Articular chondrocyte of knee joint (primary cell): Measurements from ENCODE around the gene KCTD21. TPM values are rescaled to one million over a fixed set of nuclear protein-coding genes. Genes with fewer than 3 reads are reported as not detected.

Source experiments
- small RNA-seq: library from RNA; depleted of rRNA; stranded (forward); fragments of <200 nt; gene quantifications from one replicate; pipeline ENCODE3, GENCODE V24; 2012
- total RNA-seq: library from RNA; depleted of rRNA; stranded (reverse); fragments of >200 nt; gene quantifications from 2 replicates; pipeline ENCODE4 v1.2.3, GENCODE V29; 2012

The KCTD21 gene, protein sequence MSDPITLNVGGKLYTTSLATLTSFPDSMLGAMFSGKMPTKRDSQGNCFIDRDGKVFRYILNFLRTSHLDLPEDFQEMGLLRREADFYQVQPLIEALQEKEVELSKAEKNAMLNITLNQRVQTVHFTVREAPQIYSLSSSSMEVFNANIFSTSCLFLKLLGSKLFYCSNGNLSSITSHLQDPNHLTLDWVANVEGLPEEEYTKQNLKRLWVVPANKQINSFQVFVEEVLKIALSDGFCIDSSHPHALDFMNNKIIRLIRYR
- total RNA-seq, result 10.6 and 13.8 TPM in 2 replicates

DNA sequence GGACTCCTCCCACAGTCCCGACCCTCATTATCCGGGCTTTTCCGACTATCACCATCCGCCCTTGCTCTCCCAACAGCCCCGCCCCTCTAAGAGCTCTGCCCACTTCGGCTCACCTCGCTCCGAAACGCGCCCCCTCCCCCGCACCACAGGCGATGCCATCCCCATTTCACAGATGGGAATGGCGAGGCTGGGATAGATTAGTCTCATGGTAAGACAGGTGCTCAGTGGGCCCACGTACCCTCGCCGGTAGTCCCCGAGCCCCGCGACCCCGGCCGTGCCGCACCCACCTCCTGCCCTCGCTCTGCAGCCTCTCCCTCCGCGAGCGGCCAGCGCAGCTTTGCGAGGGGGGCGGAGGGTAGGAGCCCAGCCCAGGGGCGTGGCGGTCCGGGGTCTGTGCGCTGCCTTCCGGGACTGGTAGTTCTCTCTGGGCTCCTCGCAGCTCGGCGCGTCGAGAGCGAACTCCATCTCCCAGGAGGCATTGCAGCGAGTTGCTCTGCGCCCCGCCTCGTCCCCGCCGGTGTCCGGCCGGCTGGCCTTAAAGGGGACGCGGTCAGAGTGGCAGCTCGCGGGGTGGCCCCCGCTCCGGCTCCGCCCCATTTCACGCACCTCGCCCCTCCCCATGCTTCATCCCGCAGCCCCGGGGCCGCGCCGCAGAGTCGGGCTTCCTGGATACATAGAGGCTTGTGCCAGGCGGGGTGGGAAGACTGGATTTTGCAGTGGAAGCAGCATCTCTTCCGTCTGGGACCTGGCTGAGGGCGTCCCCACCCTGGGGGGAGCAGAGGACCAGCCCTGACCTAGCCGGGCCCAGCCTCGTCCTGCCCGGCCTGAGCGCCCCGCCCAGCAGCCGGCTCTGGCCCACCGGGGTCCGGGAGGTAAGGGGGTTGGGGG, at the start of gene KCTD21, which contains the start of gene USP35:
KCTD21 (minus strand) TSS at position 341 of the 888 bp plus-strand sequence. CDS start 14,072 bp downstream, outside the sequence.
USP35 (plus strand) TSS at position 634 of the 888 bp plus-strand sequence. CDS start 7,327 bp downstream, outside the sequence.

DNA sequence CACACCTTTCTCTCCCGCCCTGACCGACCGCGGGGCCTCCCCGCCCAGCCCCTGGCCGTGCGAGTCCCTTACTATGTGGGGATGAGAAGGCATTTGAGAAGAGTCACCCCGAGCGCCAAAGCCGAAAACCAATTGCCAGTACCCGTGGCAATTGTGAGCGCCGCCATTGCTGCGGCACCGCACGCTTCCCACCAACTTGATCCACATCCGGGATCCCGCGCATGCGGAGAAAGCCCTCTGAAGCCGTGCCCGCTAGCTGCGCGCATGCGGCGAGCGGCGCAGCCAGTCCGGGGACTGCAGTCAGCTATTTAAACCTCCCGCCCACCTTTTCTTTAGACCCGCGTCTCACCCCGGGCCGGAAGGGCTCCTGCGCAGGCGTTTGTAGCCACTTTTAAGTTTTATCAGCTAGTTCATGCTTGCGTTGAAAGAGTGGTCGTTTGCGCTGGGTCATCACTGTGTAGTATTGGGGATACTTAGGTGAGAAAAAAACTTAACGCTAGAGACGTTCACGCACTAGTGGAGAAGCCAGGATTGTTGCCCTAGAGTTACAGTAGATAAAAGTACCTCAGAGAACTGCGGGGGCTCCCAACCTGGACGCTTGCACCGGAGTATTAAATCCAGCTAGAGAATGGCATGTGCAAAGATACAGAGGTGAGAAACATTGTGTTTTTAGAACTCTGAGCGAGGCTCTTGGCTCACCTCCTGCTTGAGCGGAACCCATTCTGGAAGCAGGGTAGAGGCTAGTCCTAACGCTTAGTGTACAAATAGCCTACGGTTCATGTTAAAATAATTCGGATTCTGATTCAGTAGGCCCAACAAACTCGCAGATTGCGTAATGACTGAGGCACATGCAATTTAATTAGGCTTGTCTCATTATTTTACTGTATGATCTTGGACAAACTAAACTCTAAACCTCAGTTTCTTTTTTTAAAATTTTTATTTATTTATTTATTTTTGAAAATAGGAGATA, 48.7 kb downstream of the KCTD21 start, which contains the start of gene ALG8:
ALG8 (minus strand) TSS at position 205 of the 970 bp plus-strand sequence; CDS start at position 167, 38 bp downstream.

Small RNA genes lying within 50 kb of the gene (small RNA-seq; reads per million reads assigned to genes)
- not detected for gene RNU6-126P

Other genes starting within 250 kb of the KCTD21 start
- 37.0 and 41.7 TPM in 2 replicates for gene INTS4, start 194.0 kb downstream of the KCTD21 start, total RNA-seq
- gene KCTD14, start 165.3 kb downstream of the KCTD21 start, total RNA-seq, result 1.7 and 3.7 TPM in 2 replicates
- gene THRSP, start 124.8 kb downstream of the KCTD21 start, total RNA-seq, result 0.13 TPM in 1 of 2 replicates, not detected in the other
- gene NDUFC2, start 108.8 kb downstream of the KCTD21 start, total RNA-seq, result 69.2 and 117 TPM in 2 replicates
- 39.7 and 50.4 TPM in 2 replicates for gene ALG8, start 49.0 kb downstream of the KCTD21 start, total RNA-seq
- gene USP35, start 293 bp upstream of the KCTD21 start, total RNA-seq, result 11.6 and 13.5 TPM in 2 replicates
- 19.9 TPM in 2 replicates for gene GAB2, start 229.2 kb upstream of the KCTD21 start, total RNA-seq